Thoracic aorta (tissue), 2 donors: ENCODE data around the gene PARD3. TPM values are rescaled to one million over a fixed set of nuclear protein-coding genes. Genes with fewer than 3 reads are reported as not detected.

Experiments
- ATAC-seq: fragments of 150-250 bp; one replicate; pipeline ENCODE4 v1.8.0; 2017; ENCODE audit warnings: low read depth; ENCODE audit not compliant: insufficient number of reproducible peaks, low FRiP score
- DNase-seq: peaks from one replicate; pipeline ENCODE4 v3.0.0-alpha.2; 2020; ENCODE audit warnings: low spot score
- H3K27ac ChIP-seq, 2 donors: fragments of 200-600 bp; sonication (generic); 1 replicate in 1 of 2; 2 replicates in 1 of 2; pipeline ENCODE4 v1.5.1; 2016; ENCODE audit warnings: mild to moderate bottlenecking in 2 of 2, moderate library complexity in 2 of 2
- H3K27me3 ChIP-seq: fragments of 200-600 bp; sonication (generic); replicated peaks from 2 replicates; pipeline ENCODE4 v1.6.0; 2016; ENCODE audit warnings: mild to moderate bottlenecking; ENCODE audit not compliant: insufficient read depth
- H3K36me3 ChIP-seq: fragments of 200-600 bp; sonication (generic); one replicate; pipeline ENCODE4 v1.5.1; 2016
- H3K4me1 ChIP-seq, 2 donors: fragments of 200-600 bp; sonication (generic); 1 replicate in 1 of 2; 2 replicates in 1 of 2; pipeline versions ENCODE4 v1.5.1 to v1.6.0; 2016; ENCODE audit warnings: low read depth in 2 of 2, mild to moderate bottlenecking in 1 of 2; ENCODE audit not compliant: control insufficient read depth in 1 of 2
- H3K4me3 ChIP-seq: fragments of 200-600 bp; sonication (generic); 2 replicates; pipeline ENCODE4 v1.5.1; 2016; ENCODE audit warnings: mild to moderate bottlenecking
- H3K9me3 ChIP-seq: fragments of 200-600 bp; sonication (generic); 2 replicates; pipeline ENCODE4 v1.5.1; 2016
- total RNA-seq, 2 donors: library from RNA; depleted of rRNA; stranded (reverse); fragments of >200 nt; gene quantifications; one replicate each; pipeline versions ENCODE4 v1.1.0 to v1.2.3, GENCODE V29; 2016
- TF ChIP-seq, protein P1 (sequence below): fragments of 200-600 bp; sonication (generic); IDR thresholded peaks from one replicate; pipeline ENCODE4 v1.5.1; 2019; ENCODE audit warnings: antibody characterized with exemption

PARD3 gene
- total RNA-seq, 2 donors from 2014 or later: 16.7 to 34.5 TPM

DNA sequence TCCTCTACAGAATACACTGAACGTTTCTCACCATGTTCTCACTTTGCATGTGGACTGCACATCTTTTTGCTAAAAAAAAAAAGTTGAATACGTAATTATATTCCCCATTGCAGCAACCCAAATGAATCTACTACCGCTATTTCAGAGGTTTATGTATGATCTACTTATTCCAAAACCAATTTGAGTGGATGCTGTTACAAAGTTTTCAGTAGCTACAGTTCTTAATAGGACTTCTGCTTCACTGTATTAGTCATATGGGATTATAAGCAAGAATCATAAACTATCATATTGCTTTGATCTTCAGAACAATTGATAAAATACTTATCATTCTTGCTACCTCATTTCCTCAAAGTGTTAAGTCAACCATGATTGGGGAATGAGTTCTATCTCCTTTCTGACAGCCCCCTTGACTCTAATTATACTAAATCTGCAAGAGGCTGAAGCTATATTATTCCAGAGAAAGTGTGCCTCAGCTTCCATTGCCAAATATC is 257.0 kb downstream of the PARD3 start:
- no peaks in the 10 kb centered on the region for H3K4me1 ChIP-seq
- no peaks in the 10 kb centered on the region for H3K9me3 ChIP-seq
- H3K27ac ChIP-seq: no peak overlapping the region
- TF ChIP-seq, protein P1, sequence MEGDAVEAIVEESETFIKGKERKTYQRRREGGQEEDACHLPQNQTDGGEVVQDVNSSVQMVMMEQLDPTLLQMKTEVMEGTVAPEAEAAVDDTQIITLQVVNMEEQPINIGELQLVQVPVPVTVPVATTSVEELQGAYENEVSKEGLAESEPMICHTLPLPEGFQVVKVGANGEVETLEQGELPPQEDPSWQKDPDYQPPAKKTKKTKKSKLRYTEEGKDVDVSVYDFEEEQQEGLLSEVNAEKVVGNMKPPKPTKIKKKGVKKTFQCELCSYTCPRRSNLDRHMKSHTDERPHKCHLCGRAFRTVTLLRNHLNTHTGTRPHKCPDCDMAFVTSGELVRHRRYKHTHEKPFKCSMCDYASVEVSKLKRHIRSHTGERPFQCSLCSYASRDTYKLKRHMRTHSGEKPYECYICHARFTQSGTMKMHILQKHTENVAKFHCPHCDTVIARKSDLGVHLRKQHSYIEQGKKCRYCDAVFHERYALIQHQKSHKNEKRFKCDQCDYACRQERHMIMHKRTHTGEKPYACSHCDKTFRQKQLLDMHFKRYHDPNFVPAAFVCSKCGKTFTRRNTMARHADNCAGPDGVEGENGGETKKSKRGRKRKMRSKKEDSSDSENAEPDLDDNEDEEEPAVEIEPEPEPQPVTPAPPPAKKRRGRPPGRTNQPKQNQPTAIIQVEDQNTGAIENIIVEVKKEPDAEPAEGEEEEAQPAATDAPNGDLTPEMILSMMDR: no peak
- DNase-seq (no peak), ATAC-seq (no peak)
- H3K27me3 ChIP-seq: no peaks in the 10 kb centered on the region
- H3K36me3 ChIP-seq: no peaks in the 10 kb centered on the region
- H3K4me3 ChIP-seq: no peak overlapping the region

GRCh38 chr10:34557173-34557572 is 257.9 kb downstream of the PARD3 start:
- no peaks in the 10 kb centered on the region for H3K4me1 ChIP-seq
- DNase-seq: no peak
- no peak for ATAC-seq
- TF ChIP-seq, protein P1: no peak
- H3K27ac ChIP-seq: no peak overlapping the region
- H3K27me3 ChIP-seq: no peaks in the 10 kb centered on the region
- no peaks in the 10 kb centered on the region for H3K36me3 ChIP-seq
- H3K4me3 ChIP-seq: no peak overlapping the region
- no peaks in the 10 kb centered on the region for H3K9me3 ChIP-seq

- no peak for DNase-seq
- H3K36me3 ChIP-seq: no peaks in the 10 kb centered on the region
- no peaks in the 10 kb centered on the region for H3K9me3 ChIP-seq
- TF ChIP-seq, protein P1: no peak
- H3K27me3 ChIP-seq: no peaks in the 10 kb centered on the region
- H3K4me1 ChIP-seq: no peaks in the 10 kb centered on the region
- no peak overlapping the region for H3K4me3 ChIP-seq
- ATAC-seq: no peak
- H3K27ac ChIP-seq: no peak overlapping the region
Observed at GRCh38 chr10:34555653-34556052, 259.4 kb downstream of the PARD3 start.

DNA sequence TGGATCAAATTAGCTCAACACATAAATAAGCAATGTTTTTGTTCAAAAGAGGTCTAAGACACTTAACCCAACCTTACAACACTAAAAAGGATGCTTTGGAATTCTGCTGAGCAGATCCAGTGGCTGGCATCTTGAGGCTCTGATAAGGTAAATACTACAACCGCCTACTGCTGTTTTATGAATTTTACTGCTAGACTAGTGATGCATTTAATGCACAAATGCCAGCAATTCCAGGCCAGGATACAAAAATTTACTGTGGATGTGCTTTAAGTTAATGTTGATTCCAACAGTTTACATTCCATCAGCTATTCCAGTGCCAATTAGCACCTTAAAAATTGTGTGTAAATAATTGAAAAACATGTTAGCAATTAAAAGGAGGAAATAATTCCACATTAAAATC is 261.3 kb downstream of the PARD3 start:
- Histone ChIP-seq H3K4me3 (no peak overlapping the region), H3K4me1 (peaks cover 0 to under 1% of the 10 kb centered on the region in 2 donors), H3K36me3 (no peaks in the 10 kb centered on the region), H3K27me3 (no peaks in the 10 kb centered on the region), H3K27ac (no peak overlapping the region), H3K9me3 (no peaks in the 10 kb centered on the region)
- DNase-seq: no peak
- no peak for ATAC-seq
- TF ChIP-seq, protein P1: no peak

GRCh38 chr10:34551295-34551694 is 263.8 kb downstream of the PARD3 start:
- Histone ChIP-seq H3K27me3 (no peaks in the 10 kb centered on the region), H3K4me1 (peaks cover 5 to 9% of the 10 kb centered on the region in 2 donors), H3K9me3 (no peaks in the 10 kb centered on the region), H3K4me3 (no peak overlapping the region), H3K36me3 (no peaks in the 10 kb centered on the region), H3K27ac (no peak overlapping the region)
- ATAC-seq (no peak), DNase-seq (no peak)
- TF ChIP-seq, protein P1: no peak
